OCI-LY3 (cell line): Measurements from ENCODE around the gene WAPL.

Experiments used
- H2AFZ ChIP-seq: fragments of 200-600, 300-600 bp; shearing (Covaris generic); 2 replicates; pipeline ENCODE4 v1.6.0; 2014; ENCODE audit warnings: antibody characterized with exemption, low read depth, low read length
- H3K27ac ChIP-seq: fragments of 200-600, 300-600 bp; sonication (generic); 2 replicates; pipeline ENCODE4 v1.5.1; 2014; ENCODE audit warnings: mild to moderate bottlenecking, low read length, moderate library complexity, mixed read lengths
- H3K27me3 ChIP-seq: fragments of 200-600, 300-600 bp; sonication (generic); 2 replicates; pipeline ENCODE4 v1.6.1; 2014; ENCODE audit warnings: low read depth, low read length, mixed read lengths
- H3K36me3 ChIP-seq: fragments of 200-600, 300-600 bp; sonication (generic); replicated peaks from 2 replicates; pipeline ENCODE3; 2014; ENCODE audit warnings: low read depth, low read length, mixed read lengths
- H3K4me1 ChIP-seq: fragments of 300-600, 200-600 bp; sonication (generic); 2 replicates; pipeline ENCODE4 v1.6.1; 2014; ENCODE audit warnings: low read length, mixed read lengths
- H3K4me2 ChIP-seq: fragments of 200-600, 300-600 bp; sonication (generic); 2 replicates; pipeline ENCODE4 v1.6.1; 2014; ENCODE audit warnings: low read length, mixed read lengths
- H3K4me3 ChIP-seq: fragments of 300-600, 200-600 bp; sonication (generic); 2 replicates; pipeline ENCODE4 v1.5.1; 2014; ENCODE audit warnings: antibody characterized with exemption, mild to moderate bottlenecking, low read length, moderate library complexity
- H3K79me2 ChIP-seq: fragments of 300-600, 200-600 bp; shearing (Covaris generic); 2 replicates; pipeline ENCODE4 v1.6.1; 2014; ENCODE audit warnings: mild to moderate bottlenecking, low read length, mixed read lengths
- H3K9ac ChIP-seq: fragments of 300-600, 200-600 bp; shearing (Covaris generic); 2 replicates; pipeline ENCODE4 v1.6.0; 2014; ENCODE audit warnings: mild to moderate bottlenecking, low read length, moderate library complexity
- H3K9me3 ChIP-seq: fragments of 200-600, 300-600 bp; shearing (Covaris generic); 2 replicates; pipeline ENCODE4 v1.6.1; 2014; ENCODE audit warnings: low read length, mixed read lengths; ENCODE audit not compliant: insufficient read depth
- H4K20me1 ChIP-seq: fragments of 200-600, 300-600 bp; sonication (generic); 2 replicates; pipeline ENCODE4 v1.6.1; 2016; ENCODE audit warnings: low read length, mixed read lengths; ENCODE audit not compliant: insufficient read depth
- EZH2phosphoT487 ChIP-seq: fragments of 200-600 bp; shearing (Covaris generic); IDR thresholded peaks from 2 replicates; pipeline ENCODE4 v1.6.1; 2018; ENCODE audit warnings: antibody characterized with exemption, mixed run types, low read depth
- TF ChIP-seq, protein P1 (sequence below): fragments of 200-600, 300-600 bp; sonication (generic); IDR thresholded peaks from 2 replicates; pipeline ENCODE4 v1.5.1; 2014; ENCODE audit warnings: antibody characterized with exemption, low read length, low read depth

Gene WAPL

DNA sequence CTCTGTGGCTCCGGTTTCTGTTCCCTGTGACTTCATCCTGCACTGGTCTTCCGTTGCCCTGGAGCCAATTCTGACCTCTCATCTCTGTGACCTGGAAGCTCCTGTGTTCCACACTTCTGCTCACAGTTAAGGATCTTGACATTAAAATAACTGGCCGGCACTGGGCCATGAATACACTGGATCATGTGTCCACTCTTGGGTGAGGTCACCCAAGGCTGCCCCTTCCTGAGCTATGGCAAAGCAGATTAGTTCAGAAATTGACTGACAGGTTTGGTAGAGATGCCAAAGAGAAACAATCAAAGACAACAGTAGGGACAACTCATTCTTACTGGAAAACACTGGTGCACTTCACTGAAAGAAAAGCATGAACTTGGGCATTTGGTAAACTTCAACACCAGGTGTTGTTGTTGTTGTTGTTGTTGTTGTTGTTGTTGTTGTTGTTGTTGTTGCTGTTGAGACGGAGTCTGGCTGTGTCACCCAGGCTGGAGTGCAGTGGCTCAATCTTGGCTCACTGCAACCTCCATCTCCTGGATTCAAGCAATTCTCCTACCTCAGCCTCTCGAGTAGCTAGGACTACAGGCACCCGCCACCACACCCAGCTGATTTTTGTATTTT, 118.3 kb downstream of the WAPL start:
- Histone ChIP-seq H3K4me2 (no peak overlapping the region), H3K27ac (no peak overlapping the region), H3K36me3 (no peaks in the 10 kb centered on the region), H3K9me3 (no peaks in the 10 kb centered on the region), H3K4me3 (no peak overlapping the region), H3K27me3 (no peaks in the 10 kb centered on the region), H3K79me2 (no peaks in the 10 kb centered on the region), H3K9ac (no peak overlapping the region), H4K20me1 (no peaks in the 10 kb centered on the region), H2AFZ (no peak overlapping the region), H3K4me1 (peaks cover 7% of the 10 kb centered on the region)
- TF ChIP-seq, protein P1, sequence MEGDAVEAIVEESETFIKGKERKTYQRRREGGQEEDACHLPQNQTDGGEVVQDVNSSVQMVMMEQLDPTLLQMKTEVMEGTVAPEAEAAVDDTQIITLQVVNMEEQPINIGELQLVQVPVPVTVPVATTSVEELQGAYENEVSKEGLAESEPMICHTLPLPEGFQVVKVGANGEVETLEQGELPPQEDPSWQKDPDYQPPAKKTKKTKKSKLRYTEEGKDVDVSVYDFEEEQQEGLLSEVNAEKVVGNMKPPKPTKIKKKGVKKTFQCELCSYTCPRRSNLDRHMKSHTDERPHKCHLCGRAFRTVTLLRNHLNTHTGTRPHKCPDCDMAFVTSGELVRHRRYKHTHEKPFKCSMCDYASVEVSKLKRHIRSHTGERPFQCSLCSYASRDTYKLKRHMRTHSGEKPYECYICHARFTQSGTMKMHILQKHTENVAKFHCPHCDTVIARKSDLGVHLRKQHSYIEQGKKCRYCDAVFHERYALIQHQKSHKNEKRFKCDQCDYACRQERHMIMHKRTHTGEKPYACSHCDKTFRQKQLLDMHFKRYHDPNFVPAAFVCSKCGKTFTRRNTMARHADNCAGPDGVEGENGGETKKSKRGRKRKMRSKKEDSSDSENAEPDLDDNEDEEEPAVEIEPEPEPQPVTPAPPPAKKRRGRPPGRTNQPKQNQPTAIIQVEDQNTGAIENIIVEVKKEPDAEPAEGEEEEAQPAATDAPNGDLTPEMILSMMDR, result no peak
- no peak for TF ChIP-seq EZH2phosphoT487

DNA sequence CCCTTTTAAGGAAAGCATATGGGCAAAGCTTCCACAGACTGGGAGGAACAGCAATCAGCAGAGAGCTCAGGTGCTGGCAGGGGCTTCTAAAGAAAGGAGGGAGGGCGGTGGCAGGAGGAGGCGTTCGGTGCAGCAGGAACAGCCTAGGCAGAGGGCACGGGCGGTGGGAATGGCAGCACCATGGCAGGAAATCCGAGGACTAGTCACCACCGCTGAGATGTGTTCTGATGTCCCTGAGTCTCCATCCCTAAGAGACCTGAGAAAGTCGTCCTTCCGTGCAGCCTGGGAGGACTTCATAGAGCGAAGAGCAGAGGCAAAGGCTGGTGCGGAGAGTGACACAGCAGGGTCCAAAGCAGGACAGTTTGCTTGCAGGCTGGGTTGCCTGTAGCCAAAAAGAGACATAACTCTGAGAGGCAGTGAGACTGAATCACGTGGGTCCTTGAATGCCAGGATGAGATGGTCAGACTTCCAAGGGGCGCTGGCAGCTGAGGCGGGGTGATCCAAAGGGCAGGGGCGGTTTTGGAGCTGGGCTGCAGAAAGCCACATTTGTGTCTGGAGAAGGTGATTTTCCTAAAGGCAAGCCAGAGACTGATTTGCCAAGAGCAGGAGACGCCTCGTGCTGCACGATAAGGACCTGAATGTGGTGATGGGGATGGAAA, 119.2 kb downstream of the WAPL start:
- Histone ChIP-seq H3K4me1 (peaks cover 7% of the 10 kb centered on the region), H3K4me3 (no peak overlapping the region), H3K9ac (no peak overlapping the region), H3K27ac (no peak overlapping the region), H3K4me2 (no peak overlapping the region), H3K36me3 (no peaks in the 10 kb centered on the region), H2AFZ (no peak overlapping the region), H4K20me1 (no peaks in the 10 kb centered on the region), H3K9me3 (no peaks in the 10 kb centered on the region), H3K27me3 (no peaks in the 10 kb centered on the region), H3K79me2 (no peaks in the 10 kb centered on the region)
- no peak for TF ChIP-seq EZH2phosphoT487
- TF ChIP-seq, protein P1, result no peak

DNA sequence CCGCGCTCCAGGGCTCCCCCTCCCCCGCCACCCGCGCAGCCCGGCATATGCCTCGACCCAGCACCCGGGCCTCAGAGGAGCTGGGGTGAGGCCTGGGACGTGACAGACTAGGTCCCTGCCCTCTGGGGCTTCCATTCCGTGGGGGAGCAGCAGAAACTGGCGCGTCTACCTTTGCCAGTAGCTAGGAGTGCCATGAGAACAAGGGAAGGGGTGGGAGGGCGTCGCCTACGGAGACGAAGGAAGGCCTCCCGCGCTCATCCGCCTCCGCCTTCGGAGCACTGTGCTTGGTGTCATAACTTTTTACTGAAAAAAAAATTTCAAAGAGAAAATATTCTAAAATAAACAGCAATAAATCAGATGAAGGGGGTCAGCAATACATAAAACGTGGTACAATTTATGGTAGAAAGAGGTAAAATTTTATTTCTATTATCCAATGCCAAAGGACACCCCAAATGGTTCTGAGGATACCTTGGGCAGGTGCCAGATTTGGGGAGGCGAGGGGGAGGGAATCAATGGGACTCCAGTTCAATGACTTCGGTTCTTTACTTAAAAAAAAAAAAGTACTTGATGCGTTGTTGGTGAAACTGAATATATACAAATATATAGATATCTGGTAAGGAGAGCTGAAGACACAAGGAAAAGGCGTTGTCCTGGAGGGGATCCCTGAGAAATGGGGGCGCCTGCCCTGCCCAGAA, 119.9 kb downstream of the WAPL start:
- H3K4me3 ChIP-seq, result no peak overlapping the region
- no peaks in the 10 kb centered on the region for H3K9me3 ChIP-seq
- H3K36me3 ChIP-seq, result no peaks in the 10 kb centered on the region
- no peak for TF ChIP-seq EZH2phosphoT487
- TF ChIP-seq, protein P1, result no peak
- no peaks in the 10 kb centered on the region for H4K20me1 ChIP-seq
- H3K4me1 ChIP-seq, result peaks cover 7% of the 10 kb centered on the region
- no peak overlapping the region for H3K9ac ChIP-seq
- H3K27me3 ChIP-seq, result no peaks in the 10 kb centered on the region
- H3K27ac ChIP-seq, result no peak overlapping the region
- no peak overlapping the region for H3K4me2 ChIP-seq
- H2AFZ ChIP-seq, result no peak overlapping the region
- H3K79me2 ChIP-seq, result no peaks in the 10 kb centered on the region
